ENCODE data around the gene DNASE2.
"Not testable (repeated sequence)": the region's sequence is repeated elsewhere in the genome, so short reads cannot be mapped to it uniquely, and the experiment has no call there.

The DNASE2 gene

DNA sequence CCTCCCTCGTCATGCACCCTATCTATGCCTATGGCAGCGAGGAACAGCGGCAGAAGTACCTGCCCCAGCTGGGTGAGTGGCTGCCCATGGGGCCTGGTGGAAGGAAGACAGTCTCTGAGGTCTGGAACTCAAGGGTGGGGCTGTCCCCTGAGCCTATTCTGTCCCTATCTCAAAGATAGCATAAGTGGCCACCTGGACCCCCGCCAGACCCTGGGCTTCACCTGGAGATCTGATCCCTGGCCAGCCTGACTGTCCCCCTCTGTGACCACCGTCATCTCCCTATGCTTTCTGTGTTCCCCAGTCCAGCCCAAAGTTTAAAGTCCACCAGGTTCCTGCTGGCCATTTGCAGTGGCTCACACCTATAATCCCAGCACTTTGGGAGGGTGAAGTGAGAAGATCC lies 12.3 kb upstream of the DNASE2 start:
- H3K27ac Mint-ChIP-seq = no peak overlapping the region
- peaks cover 60% of the 10 kb centered on the region for H3K36me3 Mint-ChIP-seq (ENCODE audit: low read depth)
- intact Hi-C loops (cut with micrococcal nuclease) = no loop called here
- no peaks in the 10 kb centered on the region for H3K9me3 Mint-ChIP-seq
- peaks cover 22% of the 10 kb centered on the region for H3K4me1 Mint-ChIP-seq (ENCODE audit: low read depth)
- H3K27me3 Mint-ChIP-seq = no peaks in the 10 kb centered on the region
- H3K4me3 Mint-ChIP-seq = no peak overlapping the region

DNA sequence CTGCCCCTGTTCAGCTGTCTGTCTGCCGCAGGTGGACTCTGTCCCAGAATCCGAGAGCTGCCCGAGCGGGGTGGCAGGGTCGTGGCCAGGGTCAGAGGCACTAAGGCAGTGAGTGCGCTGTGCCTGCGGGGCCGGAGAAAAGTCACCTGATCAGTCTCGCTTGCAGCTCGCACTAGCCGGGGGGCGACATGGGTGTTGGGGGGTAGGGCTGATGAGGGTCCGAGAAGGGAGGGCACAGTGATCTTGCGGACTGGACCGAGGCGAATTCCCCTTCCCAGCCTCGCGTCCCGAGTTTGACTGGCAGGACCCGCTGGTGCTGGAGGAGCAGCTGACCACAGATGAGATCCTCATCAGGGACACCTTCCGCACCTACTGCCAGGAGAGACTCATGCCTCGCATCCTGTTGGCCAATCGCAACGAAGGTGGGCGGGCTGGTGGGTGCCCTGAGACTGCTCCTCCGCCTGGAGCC lies 10.3 kb upstream of the DNASE2 start:
- Mint-ChIP-seq H3K27me3 (peaks cover 3% of the 10 kb centered on the region), H3K4me3 (peak overlapping the region; percentile 96), H3K27ac (peak overlapping the region; percentile 91), H3K4me1 (ENCODE audit: low read depth) (peaks cover 22% of the 10 kb centered on the region), H3K9me3 (no peaks in the 10 kb centered on the region), H3K36me3 (ENCODE audit: low read depth) (peaks cover 40% of the 10 kb centered on the region)
- intact Hi-C loops (cut with micrococcal nuclease) = loop anchor here (1.0 kb wide), 1 partner anchor 8 kb away; no protein-coding TSS in a partner anchor

DNA sequence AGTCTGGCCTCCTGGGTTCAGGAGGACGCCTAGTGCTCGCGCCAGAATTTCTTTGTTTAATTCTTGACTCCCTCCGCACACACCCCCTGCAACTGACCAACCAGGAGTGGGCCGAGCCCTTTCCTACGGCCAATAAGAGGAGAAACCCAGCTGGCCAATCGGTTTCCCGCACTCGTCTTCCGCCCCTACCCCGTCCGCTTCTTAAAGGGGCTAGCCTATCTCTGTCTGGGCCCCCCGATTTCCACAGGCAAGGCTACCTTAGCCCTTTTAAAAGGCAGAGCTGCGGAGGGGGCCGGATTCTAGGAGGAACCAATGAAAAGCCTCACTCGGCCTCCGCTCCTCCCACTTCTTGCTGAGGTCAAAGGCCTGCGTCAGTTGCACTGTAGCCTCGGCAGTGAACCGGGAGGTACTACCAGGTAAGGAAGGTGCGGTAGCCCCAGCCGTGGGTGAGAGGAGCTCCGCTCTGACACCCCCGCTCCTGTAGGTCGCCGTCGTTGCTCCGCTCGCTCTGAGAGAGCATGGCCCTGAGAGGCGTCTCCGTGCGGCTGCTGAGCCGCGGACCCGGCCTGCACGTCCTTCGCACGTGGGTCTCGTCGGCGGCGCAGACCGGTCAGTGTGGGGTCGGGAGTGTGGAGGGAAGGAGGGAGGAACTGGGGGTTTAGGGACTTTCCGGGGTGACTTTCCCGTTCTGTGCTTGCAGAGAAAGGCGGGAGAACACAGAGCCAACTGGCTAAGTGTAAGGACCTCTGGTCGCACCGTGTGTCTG lies 9.7 kb upstream of the DNASE2 start, which contains the start of gene GCDH:
GCDH (plus strand) TSS at position 374 of the 766 bp plus-strand sequence; CDS start at position 519, 145 bp downstream.
- intact Hi-C loops (cut with micrococcal nuclease) = loop anchor here (1.0 kb wide), 1 partner anchor 8 kb away; no protein-coding TSS in a partner anchor
- Mint-ChIP-seq H3K4me3 (peak within 1 kb of the TSS; percentile 96), H3K4me1 (ENCODE audit: low read depth) (peaks cover 28% of the 10 kb centered on the region), H3K27me3 (peaks cover 9% of the 10 kb centered on the region), H3K9me3 (no peaks in the 10 kb centered on the region), H3K27ac (peak within 1 kb of the TSS; percentile 91), H3K36me3 (ENCODE audit: low read depth) (peaks cover 34% of the 10 kb centered on the region)

DNA sequence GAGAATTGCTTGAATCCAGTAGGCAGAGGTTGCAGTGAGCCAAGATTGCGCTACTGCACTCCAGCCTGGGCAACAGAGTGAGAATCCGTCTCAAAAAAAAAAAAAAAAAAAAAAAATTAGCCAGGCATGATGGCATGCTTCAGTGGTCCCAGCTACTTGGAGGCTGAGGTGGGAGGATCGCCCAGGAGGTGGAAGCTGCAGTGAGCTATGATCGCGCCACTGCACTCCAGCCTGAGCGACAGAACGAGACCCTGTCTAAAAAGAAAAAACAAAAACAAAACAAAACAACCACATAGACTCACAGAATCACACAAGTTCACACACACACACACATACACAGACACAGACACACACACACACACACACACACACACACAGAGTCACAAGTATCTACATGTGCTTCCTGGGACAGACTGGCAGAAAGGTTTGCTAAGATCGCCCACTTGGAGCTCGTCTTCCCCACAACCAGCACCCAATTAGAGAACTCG lies 9.1 kb upstream of the DNASE2 start:
- H3K36me3 Mint-ChIP-seq (ENCODE audit: low read depth) = peaks cover 30% of the 10 kb centered on the region
- H3K27me3 Mint-ChIP-seq = peaks cover 11% of the 10 kb centered on the region
- intact Hi-C loops (cut with micrococcal nuclease); H3K9me3 Mint-ChIP-seq: not testable (repeated sequence)
- peak overlapping the region; percentile 96 for H3K4me3 Mint-ChIP-seq
- H3K27ac Mint-ChIP-seq = peak overlapping the region; percentile 91
- H3K4me1 Mint-ChIP-seq (ENCODE audit: low read depth) = peaks cover 30% of the 10 kb centered on the region

DNA sequence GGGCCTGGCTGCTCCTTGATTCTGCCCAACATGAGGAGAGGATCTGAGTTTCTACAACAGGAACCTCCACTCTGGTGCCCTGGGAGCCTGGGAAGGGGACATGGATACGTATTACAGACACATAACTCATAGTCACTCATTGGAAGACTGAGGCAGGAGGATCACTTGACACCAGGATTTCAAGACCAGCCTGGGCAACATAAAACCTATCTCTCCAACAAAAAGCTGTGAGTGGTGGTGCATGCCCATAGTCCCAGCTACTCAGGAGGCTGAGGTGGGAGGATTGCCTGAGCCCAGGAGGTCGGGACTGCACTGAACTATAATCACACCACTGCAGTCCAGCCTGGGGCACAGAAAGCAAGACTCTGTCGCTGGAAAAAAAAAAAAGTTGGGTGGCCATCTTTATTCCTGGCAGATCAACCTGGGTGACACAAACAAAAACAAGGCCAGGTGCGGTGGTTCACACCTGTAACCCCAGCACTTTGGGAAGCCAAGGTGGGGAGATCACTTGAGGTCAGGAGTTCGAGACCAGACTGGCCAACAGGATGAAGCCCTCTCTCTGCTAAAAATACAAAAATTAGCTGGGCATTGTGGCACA lies 6.9 kb upstream of the DNASE2 start:
- H3K27ac Mint-ChIP-seq = no peak overlapping the region
- H3K27me3 Mint-ChIP-seq = peaks cover 15% of the 10 kb centered on the region
- H3K9me3 Mint-ChIP-seq = peaks cover 7% of the 10 kb centered on the region
- peaks cover 53% of the 10 kb centered on the region for H3K4me1 Mint-ChIP-seq (ENCODE audit: low read depth)
- intact Hi-C loops (cut with micrococcal nuclease) = no loop called here
- no peak overlapping the region for H3K4me3 Mint-ChIP-seq
- H3K36me3 Mint-ChIP-seq (ENCODE audit: low read depth) = peaks cover 13% of the 10 kb centered on the region

DNA sequence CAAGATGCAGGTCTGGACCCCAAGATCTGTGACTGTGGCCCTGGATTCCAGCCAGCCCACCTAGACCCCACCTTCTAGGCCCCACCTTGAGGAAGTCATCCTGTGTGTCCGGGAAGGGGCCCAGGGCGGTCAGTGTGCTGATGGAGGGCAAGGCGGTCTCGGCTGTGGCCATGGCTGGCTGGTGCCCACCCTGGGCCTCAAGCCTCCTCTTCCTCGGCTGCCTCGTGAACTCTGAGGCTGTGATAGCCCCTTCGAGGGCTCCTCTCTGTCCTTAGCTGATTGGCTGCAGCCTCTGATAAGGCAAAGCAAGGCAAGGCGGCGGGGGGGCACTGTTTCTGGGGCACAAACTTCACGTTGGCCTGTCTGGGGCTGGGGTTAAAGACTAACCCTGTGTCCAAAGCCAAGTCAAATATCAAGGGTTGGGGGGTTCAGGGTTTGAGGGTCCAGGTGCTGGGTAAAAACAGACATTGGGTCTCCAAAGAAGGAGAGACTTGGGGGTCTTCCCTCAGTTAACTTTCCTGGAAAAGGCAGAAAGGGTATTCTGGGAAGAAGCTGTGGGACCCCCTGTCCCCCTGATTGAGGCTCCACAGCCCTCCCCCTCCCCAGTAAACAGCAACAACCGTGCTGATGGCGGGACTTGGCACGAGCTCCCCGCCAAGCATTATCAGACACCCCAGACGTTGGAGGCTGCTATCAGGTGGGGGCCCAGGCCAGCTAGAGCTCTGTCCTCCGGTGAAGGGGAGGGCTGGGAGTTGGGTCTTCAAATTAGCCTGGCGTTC lies 5.9 kb upstream of the DNASE2 start, which contains the start of gene KLF1:
KLF1 (minus strand) TSS at position 233 of the 779 bp plus-strand sequence; CDS start at position 172, 61 bp downstream.
- H3K4me3 Mint-ChIP-seq = peak within 1 kb of the TSS; percentile 86
- H3K9me3 Mint-ChIP-seq = peaks cover 7% of the 10 kb centered on the region
- H3K27ac Mint-ChIP-seq = peak within 1 kb of the TSS; percentile 17
- H3K36me3 Mint-ChIP-seq (ENCODE audit: low read depth) = peaks cover 12% of the 10 kb centered on the region
- H3K4me1 Mint-ChIP-seq (ENCODE audit: low read depth) = peaks cover 60% of the 10 kb centered on the region
- peaks cover 15% of the 10 kb centered on the region for H3K27me3 Mint-ChIP-seq
- intact Hi-C loops (cut with micrococcal nuclease) = no loop called here

DNA sequence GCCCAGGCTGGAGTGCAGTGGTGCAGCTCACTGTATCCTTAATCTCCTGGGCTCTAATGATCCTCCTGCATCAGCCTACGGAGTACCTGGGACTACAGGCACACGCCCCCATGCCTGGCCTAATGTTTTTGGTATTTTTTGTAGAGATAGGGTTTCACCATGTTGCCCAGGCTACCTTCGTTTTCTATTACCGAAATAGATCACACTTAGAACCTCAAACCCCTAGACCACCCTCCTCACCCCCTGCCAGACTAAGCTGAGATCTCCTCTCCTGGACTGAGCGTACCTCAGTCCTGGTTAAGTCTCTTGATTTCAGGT lies 5.4 kb upstream of the DNASE2 start:
- H3K4me1 Mint-ChIP-seq (ENCODE audit: low read depth) = peaks cover 60% of the 10 kb centered on the region
- peaks cover 15% of the 10 kb centered on the region for H3K27me3 Mint-ChIP-seq
- intact Hi-C loops (cut with micrococcal nuclease) = no loop called here
- H3K9me3 Mint-ChIP-seq = peaks cover 7% of the 10 kb centered on the region
- H3K27ac Mint-ChIP-seq = peak overlapping the region; percentile 17
- H3K4me3 Mint-ChIP-seq = no peak overlapping the region
- H3K36me3 Mint-ChIP-seq (ENCODE audit: low read depth) = peaks cover 12% of the 10 kb centered on the region

DNA sequence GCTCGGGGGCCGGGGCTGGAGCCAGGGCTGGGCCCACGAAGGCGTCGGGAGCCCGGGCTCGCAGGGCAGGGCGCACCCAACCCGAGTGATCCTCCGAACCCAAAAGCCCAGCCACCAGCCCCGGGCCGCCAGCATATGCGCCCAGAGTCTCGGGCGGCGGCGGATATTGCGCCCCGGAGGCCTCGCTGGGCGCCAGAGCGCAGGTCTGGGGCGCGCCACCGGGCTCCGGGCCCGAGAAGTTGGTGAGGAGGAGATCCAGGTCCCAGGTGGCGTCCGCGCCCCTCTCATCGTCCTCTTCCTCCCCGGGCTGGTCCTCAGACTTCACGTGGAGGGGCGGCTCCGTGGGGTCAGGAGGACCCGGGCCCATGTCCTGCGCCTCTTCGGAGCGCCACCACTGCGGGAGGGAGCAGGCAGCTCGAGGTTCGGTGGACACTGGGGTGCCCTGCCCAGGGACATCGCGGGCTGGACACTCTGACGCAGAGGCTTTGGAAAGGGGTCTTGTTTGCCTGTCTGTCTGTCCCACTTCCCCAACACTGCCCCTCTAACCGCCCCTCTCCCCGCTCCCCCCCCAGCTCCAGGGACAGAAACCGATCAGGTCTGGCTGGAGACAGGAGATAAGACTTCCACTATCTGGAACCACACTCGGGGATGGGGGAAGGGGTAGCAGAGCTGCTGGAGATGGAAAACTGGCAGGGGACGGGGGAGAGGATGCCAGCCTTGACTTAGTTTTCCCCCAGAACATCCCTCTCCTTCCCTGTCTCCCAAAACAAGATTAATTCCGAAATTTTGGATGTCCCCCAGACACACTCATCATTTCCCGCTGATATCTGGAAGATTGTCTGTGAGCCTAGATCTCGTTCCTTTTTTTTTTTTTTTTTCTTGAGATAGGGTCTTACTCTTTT lies 4.8 kb upstream of the DNASE2 start:
- Mint-ChIP-seq H3K4me3 (peak overlapping the region; percentile 86), H3K36me3 (ENCODE audit: low read depth) (peaks cover 8% of the 10 kb centered on the region), H3K27me3 (peaks cover 15% of the 10 kb centered on the region), H3K9me3 (peaks cover 7% of the 10 kb centered on the region), H3K4me1 (ENCODE audit: low read depth) (peaks cover 60% of the 10 kb centered on the region), H3K27ac (peak overlapping the region; percentile 97)
- intact Hi-C loops (cut with micrococcal nuclease) = loop anchor here (2.0 kb wide), 1 partner anchor 79 kb away; no protein-coding TSS in a partner anchor

DNA sequence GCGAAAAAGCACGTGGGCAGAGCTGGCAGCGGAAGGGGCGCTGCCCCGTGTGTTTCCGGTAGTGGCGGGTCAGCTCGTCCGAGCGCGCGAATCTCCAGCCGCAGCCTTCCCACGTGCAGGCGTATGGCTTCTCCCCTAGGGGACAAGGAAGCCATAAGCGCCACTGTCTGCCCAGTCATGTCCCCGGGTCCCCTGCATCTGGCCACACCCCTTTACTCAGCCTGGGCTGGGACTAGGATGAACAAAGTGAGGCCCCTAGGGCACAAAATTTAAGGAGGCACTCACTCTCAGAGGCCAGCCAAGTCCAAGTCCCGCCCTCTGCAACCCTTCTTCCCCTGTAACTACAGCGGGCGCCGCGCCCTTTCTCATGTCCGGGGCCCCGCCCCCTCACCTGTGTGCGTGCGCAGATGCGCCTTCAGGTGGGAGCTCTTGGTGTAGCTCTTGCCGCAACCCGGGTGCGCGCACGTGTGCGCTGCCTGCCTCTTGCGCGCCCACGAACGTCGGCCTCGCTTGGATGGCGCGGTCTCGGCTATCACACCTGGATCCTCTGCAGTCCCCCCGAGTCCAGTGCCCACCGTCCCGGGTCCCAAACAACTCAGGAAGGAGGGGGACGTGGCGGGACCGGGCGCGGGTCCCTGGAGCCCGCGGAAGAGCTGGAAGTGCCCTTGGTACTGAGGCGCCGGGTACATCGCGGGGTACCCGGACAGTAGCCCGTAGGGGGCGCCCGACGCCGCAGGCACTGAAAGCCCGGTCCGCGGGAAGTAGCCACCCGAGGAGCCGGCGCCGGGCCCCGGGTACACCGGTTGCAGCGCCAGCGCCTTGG lies 3.9 kb upstream of the DNASE2 start:
- Mint-ChIP-seq H3K36me3 (ENCODE audit: low read depth) (peaks cover 6% of the 10 kb centered on the region), H3K4me1 (ENCODE audit: low read depth) (peaks cover 61% of the 10 kb centered on the region), H3K27me3 (peaks cover 15% of the 10 kb centered on the region), H3K27ac (peak overlapping the region; percentile 97), H3K4me3 (peak overlapping the region; percentile 86), H3K9me3 (peaks cover 7% of the 10 kb centered on the region)
- intact Hi-C loops (cut with micrococcal nuclease) = loop anchor here (2.0 kb wide), 1 partner anchor 80 kb away; no protein-coding TSS in a partner anchor

DNA sequence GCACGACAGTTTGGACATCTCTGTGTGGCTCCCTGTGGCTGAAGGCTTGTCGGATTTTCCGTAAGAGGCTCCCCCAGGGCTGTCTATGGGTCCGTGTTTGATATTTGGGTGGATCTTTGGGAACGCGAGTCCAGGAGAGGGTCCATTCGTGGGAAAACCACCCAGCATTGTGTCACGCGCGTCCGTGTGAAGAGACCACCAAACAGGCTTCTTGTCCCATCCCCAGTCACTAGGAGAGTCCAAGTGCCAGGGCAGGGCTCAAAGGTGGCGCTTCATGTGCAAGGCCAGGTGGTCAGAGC lies 3.3 kb upstream of the DNASE2 start:
- H3K36me3 Mint-ChIP-seq (ENCODE audit: low read depth) = peaks cover 6% of the 10 kb centered on the region
- H3K4me3 Mint-ChIP-seq = peak overlapping the region; percentile 86
- H3K27ac Mint-ChIP-seq = peak overlapping the region; percentile 97
- H3K9me3 Mint-ChIP-seq = peaks cover 7% of the 10 kb centered on the region
- peaks cover 15% of the 10 kb centered on the region for H3K27me3 Mint-ChIP-seq
- peaks cover 66% of the 10 kb centered on the region for H3K4me1 Mint-ChIP-seq (ENCODE audit: low read depth)
- intact Hi-C loops (cut with micrococcal nuclease) = loop anchor here (2.0 kb wide), 1 partner anchor 80 kb away; no protein-coding TSS in a partner anchor

DNA sequence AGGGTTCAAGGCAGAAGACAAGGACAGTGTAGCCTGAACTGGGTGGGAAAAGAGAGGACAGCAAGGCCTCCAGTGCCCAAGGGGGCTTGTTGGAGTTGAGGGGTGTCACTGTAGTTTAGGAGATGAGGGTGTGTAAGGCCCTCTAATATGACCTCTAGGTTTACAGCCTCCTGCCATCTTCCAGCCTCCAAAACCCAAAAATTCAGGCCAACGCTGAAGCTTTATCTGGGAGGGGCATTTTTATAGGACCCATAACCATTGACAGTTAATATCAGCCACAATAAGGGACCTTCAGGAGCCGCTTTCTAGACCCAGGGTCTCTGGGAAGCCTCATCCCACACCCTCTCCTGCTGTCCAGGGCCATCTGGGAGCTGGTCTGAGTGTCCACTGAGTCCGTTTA lies 3.0 kb upstream of the DNASE2 start:
- peak overlapping the region; percentile 97 for H3K27ac Mint-ChIP-seq
- intact Hi-C loops (cut with micrococcal nuclease) = loop anchor here (2.0 kb wide), 1 partner anchor 81 kb away; no protein-coding TSS in a partner anchor
- peaks cover 7% of the 10 kb centered on the region for H3K9me3 Mint-ChIP-seq
- H3K36me3 Mint-ChIP-seq (ENCODE audit: low read depth) = peaks cover 6% of the 10 kb centered on the region
- H3K27me3 Mint-ChIP-seq = peaks cover 15% of the 10 kb centered on the region
- no peak overlapping the region for H3K4me3 Mint-ChIP-seq
- peaks cover 70% of the 10 kb centered on the region for H3K4me1 Mint-ChIP-seq (ENCODE audit: low read depth)

DNA sequence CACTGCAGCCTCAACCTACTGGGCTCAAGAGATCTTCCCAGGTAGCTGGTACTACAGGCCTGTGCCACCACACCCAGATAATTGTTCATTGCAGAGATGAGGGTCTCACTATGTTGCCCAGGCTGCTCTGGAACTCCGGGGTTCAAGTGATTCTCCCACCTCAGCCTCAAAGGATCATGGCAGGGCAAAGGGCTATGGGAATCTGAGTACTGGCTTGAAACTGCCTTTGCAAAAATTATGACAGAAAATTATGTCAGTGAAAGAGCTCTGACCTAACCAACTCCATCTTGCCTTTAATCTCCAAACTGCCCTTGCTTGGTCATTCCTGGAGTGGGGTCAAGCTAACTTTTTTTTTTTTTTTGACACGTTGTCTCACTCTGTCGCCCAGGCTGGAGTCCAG lies 1.3 kb upstream of the DNASE2 start:
- peak overlapping the region; percentile 97 for H3K27ac Mint-ChIP-seq
- no peak overlapping the region for H3K4me3 Mint-ChIP-seq

More for the DNA sequence above, 1.3 kb upstream of the DNASE2 start:
- intact Hi-C loops (cut with micrococcal nuclease) = no loop called here
- peaks cover 70% of the 10 kb centered on the region for H3K4me1 Mint-ChIP-seq (ENCODE audit: low read depth)
- H3K36me3 Mint-ChIP-seq (ENCODE audit: low read depth) = peaks cover 20% of the 10 kb centered on the region
- peaks cover 7% of the 10 kb centered on the region for H3K9me3 Mint-ChIP-seq
- peaks cover 15% of the 10 kb centered on the region for H3K27me3 Mint-ChIP-seq
